Neural cell (in vitro differentiated cells): ENCODE results near the gene SIRT4. TPM values are rescaled to one million over a fixed set of nuclear protein-coding genes. Genes with fewer than 3 reads are reported as not detected.

Experiments
- H2AFZ ChIP-seq: fragments of 200-600, 300-800 bp; sonication (generic), shearing (Covaris generic); 2 replicates; pipeline ENCODE4 v1.6.0; 2014; ENCODE audit warnings: low read depth, mild to moderate bottlenecking, antibody characterized with exemption, low read length, moderate library complexity
- H3F3A ChIP-seq: fragments of 200-600 bp; shearing (Covaris generic); 2 replicates; pipeline ENCODE4 v1.6.1; 2016; ENCODE audit warnings: mild to moderate bottlenecking, moderate library complexity, mixed read lengths, antibody characterized with exemption, low read length; ENCODE audit not compliant: insufficient read depth, poor library complexity, severe bottlenecking
- H3K27ac ChIP-seq: fragments of 200-600, 300-800 bp; sonication (generic), shearing (Covaris generic); 2 replicates; pipeline ENCODE4 v1.5.1; 2014; ENCODE audit warnings: mild to moderate bottlenecking, low read length, moderate library complexity
- H3K27me3 ChIP-seq: fragments of 300-800, 200-600 bp; sonication (generic), shearing (Covaris generic); 2 replicates; pipeline ENCODE4 v1.6.0; 2014; ENCODE audit warnings: mild to moderate bottlenecking, low read depth, low read length, moderate library complexity; ENCODE audit not compliant: insufficient read depth
- H3K36me3 ChIP-seq: fragments of 300-800, 200-600 bp; sonication (generic), shearing (Covaris generic); 2 replicates; pipeline ENCODE4 v1.5.1; 2014; ENCODE audit warnings: mild to moderate bottlenecking, antibody characterized with exemption, low read length, moderate library complexity; ENCODE audit not compliant: insufficient read depth
- H3K4me2 ChIP-seq: fragments of 300-800, 200-600 bp; sonication (generic), shearing (Covaris generic); 2 replicates; pipeline ENCODE4 v1.6.0; 2014; ENCODE audit warnings: mild to moderate bottlenecking, low read length
- H3K4me3 ChIP-seq: fragments of 300-800, 200-600 bp; sonication (generic), shearing (Covaris generic); 2 replicates; pipeline ENCODE4 v1.5.1; 2014; ENCODE audit warnings: mild to moderate bottlenecking, low read length, moderate library complexity
- H3K79me2 ChIP-seq: fragments of 200-600 bp; shearing (Covaris generic); replicated peaks from 2 replicates; pipeline ENCODE4 v1.6.0; 2014; ENCODE audit warnings: mild to moderate bottlenecking, low read length, moderate library complexity; ENCODE audit not compliant: insufficient read depth
- H3K9ac ChIP-seq: fragments of 300-800, 200-600 bp; sonication (generic), shearing (Covaris generic); 2 replicates; pipeline ENCODE4 v1.6.1; 2016; ENCODE audit warnings: mild to moderate bottlenecking, low read length, mixed read lengths
- H3K9me2 ChIP-seq: fragments of 200-600 bp; shearing (Covaris generic); 2 replicates; pipeline ENCODE4 v1.6.1; 2016; ENCODE audit warnings: mild to moderate bottlenecking, low read length, mixed read lengths; ENCODE audit not compliant: insufficient read depth
- H3K9me3 ChIP-seq: fragments of 200-600, 300-800 bp; sonication (generic), shearing (Covaris generic); 2 replicates; pipeline ENCODE4 v1.6.1; 2016; ENCODE audit warnings: mild to moderate bottlenecking, mixed run types, low read length, moderate library complexity, mixed read lengths
- H4K20me1 ChIP-seq: fragments of 200-600 bp; shearing (Covaris generic); 2 replicates; pipeline ENCODE4 v1.6.1; 2016; ENCODE audit warnings: mild to moderate bottlenecking, mixed run types; ENCODE audit not compliant: insufficient read depth
- CTCF ChIP-seq: fragments of 450-650 bp; IDR thresholded peaks from 2 replicates; pipeline ENCODE4 v1.5.1; 2014; ENCODE audit warnings: antibody characterized with exemption, mild to moderate bottlenecking, moderate library complexity; ENCODE audit not compliant: poor library complexity, severe bottlenecking
- EP300 ChIP-seq: fragments of 450-650 bp; conservative IDR thresholded peaks from 2 replicates; pipeline ENCODE4 v1.6.1; 2014; ENCODE audit warnings: antibody characterized with exemption, mild to moderate bottlenecking, moderate library complexity; ENCODE audit not compliant: poor library complexity, severe bottlenecking
- EZH2 ChIP-seq: fragments of 200-600, 300-800 bp; shearing (Covaris generic), sonication (generic); IDR thresholded peaks from 2 replicates; pipeline ENCODE4 v1.6.1; 2014; ENCODE audit warnings: antibody characterized with exemption, low read length, borderline replicate concordance, mild to moderate bottlenecking; ENCODE audit not compliant: insufficient read depth, poor library complexity, severe bottlenecking
- MXI1 ChIP-seq: fragments of 450-650 bp; conservative IDR thresholded peaks from 2 replicates; pipeline ENCODE4 v1.6.1; 2014; ENCODE audit warnings: antibody characterized with exemption, mild to moderate bottlenecking; ENCODE audit not compliant: poor library complexity, severe bottlenecking
- POLR2AphosphoS5 ChIP-seq: IDR thresholded peaks from 2 replicates; pipeline ENCODE4 v1.6.1; 2012
- RAD21 ChIP-seq: fragments of 450-650 bp; conservative IDR thresholded peaks from 2 replicates; pipeline ENCODE4 v1.6.1; 2014; ENCODE audit warnings: antibody characterized with exemption, mild to moderate bottlenecking, moderate library complexity
- REST ChIP-seq: IDR thresholded peaks from 2 replicates; pipeline ENCODE4 v1.6.1; 2012; ENCODE audit warnings: borderline replicate concordance
- SMC3 ChIP-seq: fragments of 450-650 bp; conservative IDR thresholded peaks from 2 replicates; pipeline ENCODE4 v1.6.1; 2014; ENCODE audit warnings: antibody characterized with exemption, mild to moderate bottlenecking, moderate library complexity; ENCODE audit not compliant: poor library complexity
- TAF1 ChIP-seq: IDR thresholded peaks from 2 replicates; pipeline ENCODE4 v1.6.1; 2012; ENCODE audit warnings: low read depth
- polyA plus RNA-seq: library from polyadenylated mRNA; depleted of rRNA; stranded (reverse); fragments of >200 nt; gene quantifications from 2 replicates; pipeline ENCODE4 v1.2.3, GENCODE V29; 2014

SIRT4 gene
- polyA plus RNA-seq, 1 donor from 2014 or later, result 9.7 TPM

- Histone ChIP-seq H3K4me3 (no peak overlapping the region), H3K4me2 (no peak overlapping the region), H3K36me3 (no peaks in the 10 kb centered on the region), H3K27ac (no peak overlapping the region), H3K9me2 (no peaks in the 10 kb centered on the region), H3K9me3 (no peaks in the 10 kb centered on the region), H3K9ac (no peak overlapping the region), H3K27me3 (no peaks in the 10 kb centered on the region), H3K79me2 (no peaks in the 10 kb centered on the region), H4K20me1 (no peaks in the 10 kb centered on the region), H2AFZ (no peak overlapping the region), H3F3A (no peaks in the 10 kb centered on the region)
- TF ChIP-seq CTCF, result no peak
- no peak for TF ChIP-seq MXI1
- no peak for TF ChIP-seq EP300
- no peak for TF ChIP-seq TAF1
- TF ChIP-seq EZH2, result no peak
- no peak for TF ChIP-seq POLR2AphosphoS5
- no peak for TF ChIP-seq SMC3
- TF ChIP-seq REST, result no peak
- no peak for TF ChIP-seq RAD21
Observed at GRCh38 chr12:120346031-120346430, 43.9 kb downstream of the SIRT4 start.

- TF ChIP-seq CTCF (no peak), REST (no peak), RAD21 (no peak), POLR2AphosphoS5 (no peak), EZH2 (no peak), EP300 (no peak), SMC3 (no peak), TAF1 (no peak), MXI1 (no peak)
- Histone ChIP-seq H3K79me2 (no peaks in the 10 kb centered on the region), H3K36me3 (no peaks in the 10 kb centered on the region)
Observed at GRCh38 chr12:120346681-120347080, 44.6 kb downstream of the SIRT4 start.

More at GRCh38 chr12:120346681-120347080, 44.6 kb downstream of the SIRT4 start:
- Histone ChIP-seq H3K9me3 (no peaks in the 10 kb centered on the region), H4K20me1 (no peaks in the 10 kb centered on the region), H3F3A (no peaks in the 10 kb centered on the region), H3K4me2 (no peak overlapping the region), H3K27ac (no peak overlapping the region), H2AFZ (no peak overlapping the region), H3K9me2 (no peaks in the 10 kb centered on the region), H3K9ac (no peak overlapping the region), H3K27me3 (no peaks in the 10 kb centered on the region), H3K4me3 (no peak overlapping the region)
